CD4-positive, alpha-beta T cell treated with Interleukin-6 for 4 hours (primary cell): ENCODE results near the gene PIEZO2.

Source experiments
- DNase-seq: peaks from one replicate; pipeline ENCODE4 v3.0.0-alpha.2; 2020; ENCODE audit warnings: mixed read lengths

Gene PIEZO2

DNA sequence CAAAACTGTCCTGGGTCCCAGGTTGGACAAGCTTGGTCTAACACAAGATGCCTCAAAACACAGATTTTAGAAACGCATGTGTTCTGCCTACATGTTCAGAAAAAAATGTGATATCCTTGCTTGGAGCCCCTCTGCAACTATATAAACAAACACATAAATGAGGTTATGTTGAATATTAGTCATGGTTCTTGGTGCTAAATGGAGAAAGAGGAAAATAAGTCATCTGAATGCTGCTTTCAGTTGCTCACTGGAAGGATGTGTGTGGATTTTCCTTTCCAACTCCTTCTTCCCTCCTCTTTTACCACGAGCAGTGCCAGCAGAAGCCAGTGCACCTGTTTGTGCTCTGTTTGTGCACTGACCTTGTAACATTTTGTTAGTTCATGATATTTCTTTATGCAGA, 85.3 kb downstream of the PIEZO2 start:
- DNase-seq, result no peak

DNA sequence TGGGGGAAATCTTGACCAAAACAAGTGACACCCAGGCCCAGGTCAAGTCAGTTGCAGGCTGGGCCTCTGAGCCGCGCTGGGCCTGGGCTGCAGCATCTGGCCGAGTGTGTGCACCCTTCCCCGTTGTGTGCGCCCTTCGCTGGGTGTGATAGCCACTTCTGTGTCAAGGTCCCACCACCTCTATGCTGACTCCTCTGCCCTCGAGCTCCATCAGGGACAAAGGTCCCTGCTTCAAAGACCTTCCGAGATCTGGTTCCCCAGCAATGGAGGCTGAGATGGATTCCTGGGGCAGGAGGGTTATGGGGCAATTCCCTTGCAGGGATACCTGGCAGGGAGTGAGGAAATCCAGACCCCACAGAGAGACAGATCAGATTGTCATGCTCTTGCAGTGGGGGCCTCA, 93.6 kb downstream of the PIEZO2 start:
- no peak for DNase-seq

DNA sequence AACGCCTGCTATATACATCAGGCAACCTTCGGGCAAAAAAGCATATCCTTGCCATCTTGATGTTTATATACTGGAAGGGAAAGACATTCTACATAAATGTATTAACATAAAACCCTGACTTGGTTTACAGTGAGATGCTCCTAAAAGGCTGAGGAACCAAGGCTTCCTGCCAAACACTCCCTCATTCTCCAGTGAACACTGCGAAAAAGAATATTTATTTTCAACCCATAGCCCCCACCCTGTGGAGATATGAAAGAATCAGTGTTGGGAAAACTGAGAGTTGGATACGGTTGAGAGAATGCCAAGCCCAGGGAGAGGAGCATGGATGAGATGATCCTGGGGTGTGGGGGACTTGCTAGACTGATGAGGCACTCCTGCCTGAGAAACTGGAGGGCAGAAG, 94.9 kb downstream of the PIEZO2 start:
- DNase-seq, result no peak

GRCh38 chr18:11053293-11053692, 96.1 kb downstream of the PIEZO2 start:
- no peak for DNase-seq

DNA sequence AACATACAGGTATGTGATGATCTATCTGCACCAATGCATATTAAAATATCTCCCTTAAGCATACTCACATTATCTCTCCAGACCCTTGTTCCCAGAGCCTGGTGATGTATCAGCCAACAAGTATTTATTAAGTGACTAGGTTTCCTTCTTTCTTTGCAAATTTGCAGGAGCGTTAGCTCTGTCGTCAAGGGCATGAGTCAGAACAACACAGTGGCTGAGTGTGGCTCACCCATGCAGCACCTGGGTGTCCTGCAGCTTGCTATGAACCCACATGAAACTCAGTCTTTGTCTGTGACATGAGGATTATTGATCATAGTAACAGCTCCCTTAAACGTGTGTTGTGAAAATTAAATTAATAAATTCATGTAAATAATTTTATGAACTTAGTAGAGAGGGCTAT, 96.6 kb downstream of the PIEZO2 start:
- no peak for DNase-seq

GRCh38 chr18:11051462-11051861, 97.9 kb downstream of the PIEZO2 start:
- no peak for DNase-seq

DNA sequence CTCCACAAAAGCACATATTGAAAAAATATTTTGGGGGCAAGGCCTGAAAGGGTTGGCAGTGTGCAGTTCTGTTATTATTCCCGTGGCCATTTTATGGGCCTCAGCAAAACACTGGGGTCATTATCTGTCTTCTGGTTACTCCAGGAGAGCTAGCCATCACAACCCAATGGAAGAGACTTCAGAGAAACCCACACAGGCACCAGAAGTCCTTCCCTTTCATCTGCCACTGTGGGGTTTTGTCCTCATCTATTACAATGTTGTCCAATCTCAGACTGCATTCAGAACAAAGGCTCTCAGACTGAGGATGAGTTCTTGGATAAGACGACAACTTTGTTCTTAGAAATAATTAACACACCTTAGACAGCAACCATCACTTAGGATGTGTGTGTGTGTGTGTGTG, 98.4 kb downstream of the PIEZO2 start:
- DNase-seq, result no peak

GRCh38 chr18:11047817-11048216, 101.6 kb downstream of the PIEZO2 start:
- DNase-seq, result no peak

GRCh38 chr18:11047156-11047555, 102.2 kb downstream of the PIEZO2 start:
- no peak for DNase-seq

DNA sequence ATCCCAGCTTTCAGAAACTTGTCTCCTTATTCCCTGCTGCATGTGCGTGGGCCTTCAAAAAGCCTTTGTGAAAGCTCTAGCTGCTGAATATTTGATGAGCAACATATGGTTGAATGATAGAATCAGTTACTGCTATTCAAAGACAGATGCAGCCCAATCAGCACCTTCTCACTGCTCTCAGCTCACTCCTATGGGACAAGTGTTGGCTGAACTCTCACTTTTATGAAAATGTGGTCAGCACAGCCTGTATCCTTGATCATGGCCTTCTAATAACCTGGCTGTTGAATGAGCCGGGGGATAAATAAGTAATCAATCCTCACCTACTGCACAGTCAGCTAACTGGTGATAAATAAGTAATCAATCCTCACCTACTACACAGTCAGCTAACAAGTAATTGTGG, 103.2 kb downstream of the PIEZO2 start:
- no peak for DNase-seq

DNA sequence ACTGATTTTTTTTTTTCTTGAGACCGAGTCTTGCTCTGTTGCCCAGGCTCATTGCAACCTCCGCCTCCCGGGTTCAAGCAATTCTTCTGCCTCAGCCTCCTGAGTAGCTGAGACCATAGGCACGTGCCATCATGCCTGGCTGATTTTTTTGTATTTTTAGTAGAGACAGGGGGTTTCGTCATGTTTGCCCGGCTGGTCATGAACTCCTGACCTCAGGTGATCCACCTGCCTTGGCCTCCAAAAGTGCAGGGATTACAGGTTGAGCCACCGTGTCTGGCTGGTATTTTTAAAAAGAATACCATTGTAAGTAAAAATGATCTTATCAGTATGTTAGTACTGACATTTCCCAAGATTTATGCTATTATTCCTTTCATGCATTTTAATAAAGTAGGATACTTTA, 105.7 kb downstream of the PIEZO2 start:
- no peak for DNase-seq

GRCh38 chr18:11042247-11042646, 107.1 kb downstream of the PIEZO2 start:
- DNase-seq, result no peak

- DNase-seq, result no peak
Measured at GRCh38 chr18:11040823-11041656, 108.3 kb downstream of the PIEZO2 start.

DNA sequence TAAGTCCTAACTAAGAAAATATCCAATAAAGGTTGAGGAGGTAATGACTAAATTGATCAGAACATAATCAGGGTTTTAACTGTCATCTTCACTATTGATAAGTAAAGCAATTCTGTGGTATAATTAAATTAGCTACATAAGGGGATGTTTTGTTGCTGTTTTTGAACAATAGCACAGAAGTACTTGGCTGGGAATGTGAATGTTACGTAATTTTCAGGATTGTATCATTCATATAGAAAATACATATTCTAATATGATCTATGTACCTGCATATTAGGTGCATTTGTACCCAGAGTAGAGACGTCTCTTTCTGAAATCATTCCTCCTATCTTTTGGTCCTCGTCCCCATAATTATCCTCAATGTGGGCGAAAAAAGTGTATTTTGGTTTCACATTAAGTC, 109.0 kb downstream of the PIEZO2 start:
- DNase-seq, result no peak

GRCh38 chr18:11037533-11038240, 111.7 kb downstream of the PIEZO2 start:
- no peak for DNase-seq

DNA sequence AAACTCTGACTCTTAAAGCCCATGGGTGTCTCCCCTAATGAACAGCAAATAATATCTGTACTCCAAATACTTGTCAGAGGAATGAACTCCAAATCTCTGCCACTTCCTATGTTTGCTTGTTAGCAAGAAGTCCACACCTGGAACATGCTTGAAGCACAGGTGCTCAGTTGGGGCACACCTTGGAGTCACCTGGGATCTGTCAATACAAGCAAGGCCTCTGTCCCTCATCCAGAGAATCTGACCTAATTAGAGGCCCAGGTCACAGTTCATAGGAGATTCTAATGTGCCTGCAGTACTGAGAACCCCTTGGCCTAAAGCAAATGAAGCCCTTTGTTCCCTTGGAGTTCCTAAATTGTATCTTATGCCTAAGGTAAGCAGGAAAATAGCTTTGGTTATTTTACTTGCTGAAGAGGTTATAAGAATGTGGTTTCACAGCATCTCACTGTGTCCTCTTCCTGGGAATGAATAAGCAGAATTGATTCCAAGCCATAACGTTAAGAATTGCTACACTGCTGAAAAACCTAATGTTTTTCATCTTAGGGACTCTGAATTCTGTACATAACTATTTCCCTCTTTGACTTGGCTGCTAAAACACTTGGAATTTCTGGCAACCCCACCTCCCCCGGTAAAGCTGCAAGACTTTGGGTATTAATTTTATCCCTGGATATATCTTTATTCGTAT, 113.4 kb downstream of the PIEZO2 start:
- DNase-seq, result no peak

DNA sequence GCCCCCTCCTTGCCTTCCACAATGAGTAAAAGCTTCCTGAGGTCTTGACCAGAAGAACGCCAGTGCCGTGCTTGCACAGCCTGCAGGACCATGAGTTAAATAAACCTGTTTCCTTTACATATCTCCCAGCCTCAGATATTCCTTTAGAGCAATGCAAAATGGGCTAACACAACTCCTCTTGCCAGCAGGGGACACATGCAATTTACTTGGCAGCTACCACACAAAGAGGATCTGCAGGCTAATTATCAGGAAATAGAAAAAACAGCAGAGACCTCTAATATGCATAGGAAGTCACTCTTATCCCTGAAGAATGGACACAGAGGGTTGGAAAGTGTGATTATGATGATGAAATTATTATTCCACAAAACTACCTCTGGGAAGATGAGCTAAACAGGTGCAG, 114.0 kb downstream of the PIEZO2 start:
- no peak for DNase-seq

DNA sequence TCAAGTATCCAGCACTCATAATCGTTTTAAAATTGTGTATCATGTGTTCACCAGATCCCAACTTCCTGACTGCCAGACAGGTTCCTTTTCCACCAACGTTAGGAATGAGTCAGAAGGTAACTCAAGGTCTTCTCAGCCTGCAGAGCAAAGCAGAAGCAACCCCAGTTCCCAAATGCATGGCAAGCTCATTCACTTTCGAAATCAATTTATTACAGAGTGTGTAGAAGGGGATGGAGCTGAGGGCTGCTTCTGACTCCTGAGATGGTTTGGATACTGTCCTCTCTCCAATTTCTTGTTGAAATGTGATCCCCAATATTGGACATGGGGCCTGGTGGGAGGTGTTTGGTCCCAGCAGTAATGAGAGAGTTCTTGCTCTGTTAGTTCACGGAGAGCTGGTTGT, 114.5 kb downstream of the PIEZO2 start:
- DNase-seq, result no peak

DNA sequence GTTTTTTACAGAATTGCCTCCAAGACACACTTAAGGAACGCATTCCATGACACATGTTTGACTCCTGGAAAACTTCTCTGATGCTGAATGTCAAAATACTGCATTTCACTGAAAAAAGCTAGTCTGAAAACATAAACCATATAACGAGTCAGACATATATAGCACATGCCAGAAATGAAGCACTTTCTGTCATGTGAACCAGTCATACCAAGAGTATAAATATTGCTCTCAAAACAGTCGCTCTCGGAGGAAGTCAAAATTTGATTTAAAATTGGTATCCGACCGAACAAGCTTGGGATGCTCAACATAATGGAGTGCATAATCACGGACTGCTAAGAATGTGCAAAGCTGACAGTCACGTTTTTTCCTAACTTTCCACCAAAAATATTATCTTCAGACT, 115.9 kb downstream of the PIEZO2 start:
- DNase-seq, result no peak

- no peak for DNase-seq
Measured at GRCh38 chr18:11031966-11032365, 117.4 kb downstream of the PIEZO2 start.

DNA sequence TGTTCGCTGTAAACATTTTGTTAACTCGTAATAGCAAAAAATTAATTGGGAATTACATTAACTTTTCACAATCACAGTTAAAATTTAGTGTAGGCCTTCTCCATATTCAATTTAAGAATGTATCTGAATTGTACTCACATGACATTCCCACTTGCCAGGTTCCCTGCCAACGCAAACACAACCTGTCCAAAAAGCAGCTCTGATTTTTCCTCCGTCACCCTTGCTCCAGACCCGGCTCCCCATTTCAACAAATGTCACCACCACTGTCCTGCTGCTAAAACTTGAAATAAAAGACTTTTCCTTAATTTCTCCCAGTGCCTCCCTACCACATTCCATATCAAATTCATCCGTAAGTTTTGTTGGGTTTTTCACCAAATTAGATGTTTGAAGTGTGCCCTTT, 120.3 kb downstream of the PIEZO2 start:
- no peak for DNase-seq

DNA sequence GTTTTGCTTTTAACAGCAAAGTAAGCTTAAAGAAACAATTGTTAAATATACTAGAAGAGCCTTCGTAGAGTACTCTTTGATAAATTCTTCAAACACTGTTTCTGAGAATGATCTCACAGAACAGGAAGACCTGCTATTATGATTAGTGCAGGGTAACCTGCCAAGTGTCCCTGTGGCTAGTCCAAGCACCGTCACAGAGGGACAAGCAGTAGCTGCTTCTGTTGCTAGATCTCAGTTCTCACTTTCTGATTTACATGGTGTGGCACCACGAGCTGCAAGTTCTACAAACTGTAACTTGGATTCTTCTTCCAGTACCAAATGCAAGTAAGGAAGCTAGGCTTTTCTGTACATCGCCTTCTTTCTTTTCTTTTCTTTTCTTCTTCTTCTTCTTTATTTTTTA, 121.5 kb downstream of the PIEZO2 start:
- no peak for DNase-seq

DNA sequence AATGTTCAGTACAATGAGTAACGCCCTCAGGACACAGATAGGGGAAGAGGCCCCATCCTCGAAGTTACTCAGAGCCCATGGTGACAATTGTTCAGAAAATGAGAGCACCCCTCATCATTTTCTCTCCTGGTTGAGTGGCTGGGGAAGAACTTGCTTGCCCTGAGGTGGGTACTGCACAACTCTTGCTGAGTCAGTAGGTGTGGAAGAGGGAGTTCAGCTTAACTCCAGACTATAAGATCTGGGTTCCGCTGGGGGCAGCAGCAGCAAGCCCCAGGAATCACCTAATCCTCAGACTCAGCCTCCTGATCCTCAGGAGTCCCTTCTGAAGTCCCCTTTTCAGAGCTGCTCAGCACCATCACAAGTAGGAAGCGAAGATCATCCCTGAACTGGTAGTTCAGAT, 123.7 kb downstream of the PIEZO2 start:
- DNase-seq, result no peak
